Caki2 (cell line): Measurements from ENCODE around the gene BACH2. TPM values are rescaled to one million over a fixed set of nuclear protein-coding genes. Genes with fewer than 3 reads are reported as not detected.

Experiments
- DNase-seq: peaks from one replicate; pipeline ENCODE4 v3.0.0-alpha.2; 2015; ENCODE audit warnings: low read depth
- in situ Hi-C: cut with HindIII; loops from 2 replicates; pipeline ENCODE4 v1.10.0; 2016; ENCODE audit warnings: low sequenced_read_pairs, low pct_unique_long_range_greater_than_20kb, mixed read lengths
- total RNA-seq: library from RNA; depleted of rRNA; stranded (reverse); fragments of >200 nt; shearing (Covaris generic); gene quantifications from 2 replicates; pipeline ENCODE4 v1.2.3, GENCODE V29; 2014; ENCODE audit warnings: low replicate concordance

Gene BACH2
- total RNA-seq, 1 experiment from 2014 or later, result 8.1 TPM

DNA sequence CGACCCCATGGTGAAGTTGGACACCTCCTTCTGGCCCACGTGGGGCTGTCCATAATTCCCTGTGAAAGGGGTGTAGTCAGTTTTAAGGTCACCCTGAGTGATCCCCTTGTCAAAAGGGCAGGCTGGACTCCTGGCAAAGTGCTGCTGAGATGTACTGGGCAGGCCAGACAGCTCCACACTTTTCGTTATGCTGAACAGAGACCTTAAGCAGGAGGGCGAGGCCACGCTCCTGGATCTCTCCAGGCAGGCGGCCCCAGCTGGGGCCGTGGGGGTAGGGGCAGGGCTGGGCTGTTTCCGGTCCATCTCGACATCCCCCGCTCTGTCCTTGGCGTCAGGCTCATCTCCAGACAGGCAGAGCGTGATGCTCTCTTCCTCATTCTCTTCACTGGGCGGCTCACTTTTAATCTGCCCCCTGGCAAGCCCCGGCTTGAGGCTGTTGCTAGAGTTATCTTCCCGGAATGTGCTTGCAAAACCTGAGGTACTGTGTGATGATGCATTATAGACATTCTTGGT, 345.7 kb downstream of the BACH2 start:
- in situ Hi-C loops, result no loop called here
- DNase-seq, result no peak

DNA sequence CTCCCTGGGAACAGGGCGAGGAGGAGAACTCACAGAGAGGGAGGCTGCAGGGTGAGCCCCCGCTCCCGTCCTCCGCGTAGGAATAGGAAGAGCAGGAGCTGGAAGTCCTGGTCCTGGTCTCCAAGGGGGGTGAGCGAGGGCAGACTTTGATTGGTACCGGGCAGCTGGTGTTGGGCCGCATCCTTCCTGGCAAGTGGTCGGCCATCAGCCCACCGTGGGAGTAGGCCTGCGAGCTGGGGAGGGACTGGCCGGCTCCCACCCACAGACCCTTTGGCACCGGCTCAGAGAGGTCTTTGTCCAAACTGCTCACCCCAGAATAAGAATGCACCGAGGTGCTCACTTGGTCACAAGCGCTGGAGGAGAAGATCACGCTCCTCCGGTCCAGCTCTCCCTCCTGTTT, 346.2 kb downstream of the BACH2 start:
- in situ Hi-C loops, result no loop called here
- no peak for DNase-seq

DNA sequence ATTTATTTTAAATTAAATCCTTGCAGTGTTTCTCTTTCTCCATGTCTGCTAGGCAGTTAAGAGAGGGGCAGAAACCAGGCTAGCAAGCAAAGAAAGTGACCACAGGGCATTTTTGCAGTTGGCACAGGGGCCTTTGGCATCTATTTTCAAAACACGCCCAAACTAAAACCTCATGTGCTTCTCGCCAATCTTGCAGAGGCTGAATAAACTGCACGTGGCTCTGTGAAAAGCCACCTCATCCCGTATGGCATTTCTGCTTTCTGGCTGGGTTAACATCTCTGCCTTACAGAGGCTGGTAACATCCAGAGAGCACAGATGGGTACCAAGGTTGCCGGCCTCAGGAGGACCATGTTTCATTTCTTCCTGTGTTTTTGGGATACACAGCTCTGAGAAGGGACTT, 347.8 kb downstream of the BACH2 start:
- in situ Hi-C loops, result no loop called here
- DNase-seq, result no peak

DNA sequence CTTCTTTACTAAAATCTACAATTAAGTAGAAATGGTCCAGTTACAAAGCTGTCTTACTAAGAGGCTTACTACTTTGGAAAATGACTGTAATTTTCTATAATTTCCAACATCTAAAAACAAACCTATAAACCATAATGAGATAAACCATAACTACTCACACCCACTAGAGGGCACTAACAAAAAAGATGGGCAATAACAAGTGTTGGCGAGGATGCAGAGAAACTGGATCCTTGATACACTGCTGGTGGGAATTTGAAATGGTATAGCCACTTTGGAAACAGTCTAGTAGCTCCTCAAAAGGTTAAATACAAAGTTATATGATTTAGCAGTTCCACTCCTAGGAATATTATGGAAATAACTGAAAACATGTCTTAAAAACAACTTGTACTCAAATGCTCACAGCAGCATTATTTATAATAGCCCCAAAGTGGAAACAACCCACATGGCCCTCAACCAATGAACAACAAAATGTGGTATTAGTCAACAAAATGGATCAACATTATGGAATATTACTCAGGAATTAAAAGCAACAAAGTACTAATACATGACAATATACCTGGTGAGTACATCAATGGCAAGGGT, 351.7 kb downstream of the BACH2 start:
- in situ Hi-C loops, result no loop called here

DNA sequence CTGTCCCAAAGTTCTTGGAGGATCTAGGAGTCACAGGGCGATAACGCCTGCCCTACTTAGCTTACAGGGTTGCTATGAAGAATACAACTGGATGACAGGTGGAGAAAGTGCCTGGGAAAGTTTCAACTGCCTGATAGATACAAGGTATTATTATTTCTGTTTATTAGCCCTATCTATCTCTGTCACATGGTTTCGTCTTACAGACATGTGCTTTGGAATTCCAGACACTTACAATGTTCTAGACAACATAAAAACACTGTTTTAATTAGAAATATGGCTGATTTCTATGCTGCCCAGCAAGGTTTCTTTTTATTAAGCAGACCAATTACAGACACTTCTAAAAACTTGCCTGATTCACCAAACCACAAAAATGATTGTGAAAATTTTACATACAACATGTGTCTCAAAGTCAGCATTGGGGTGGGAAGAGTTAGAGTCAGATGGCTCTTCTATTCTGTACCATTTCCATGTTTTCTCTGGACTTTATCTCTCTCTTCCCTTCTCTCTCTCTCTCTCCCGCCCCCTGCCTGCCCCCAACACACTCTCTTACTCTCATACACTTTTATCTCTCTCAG, 352.4 kb downstream of the BACH2 start:
- DNase-seq, result no peak
- in situ Hi-C loops, result no loop called here

More for the DNA sequence above, 351.7 kb downstream of the BACH2 start:
- no peak for DNase-seq

DNA sequence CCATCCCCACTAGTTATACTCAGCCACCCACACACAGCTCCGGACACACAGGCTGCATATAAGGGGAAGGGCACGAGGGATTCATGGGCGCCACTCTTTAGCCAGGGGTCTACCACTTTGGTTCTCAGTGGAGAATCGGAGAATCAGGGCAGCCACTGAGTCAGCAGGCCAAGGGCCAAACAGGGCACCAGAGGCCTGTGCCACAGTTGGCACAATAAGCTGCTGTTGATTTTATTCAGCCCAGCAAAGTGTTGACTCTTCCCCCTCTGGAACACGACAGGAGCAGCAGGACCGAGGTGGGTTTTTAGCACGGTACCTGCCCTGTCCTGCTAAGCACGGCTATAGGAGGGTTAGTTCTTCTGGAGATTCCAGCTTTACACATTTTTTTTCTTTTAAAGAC, 354.0 kb downstream of the BACH2 start:
- DNase-seq, result no peak
- in situ Hi-C loops, result no loop called here

DNA sequence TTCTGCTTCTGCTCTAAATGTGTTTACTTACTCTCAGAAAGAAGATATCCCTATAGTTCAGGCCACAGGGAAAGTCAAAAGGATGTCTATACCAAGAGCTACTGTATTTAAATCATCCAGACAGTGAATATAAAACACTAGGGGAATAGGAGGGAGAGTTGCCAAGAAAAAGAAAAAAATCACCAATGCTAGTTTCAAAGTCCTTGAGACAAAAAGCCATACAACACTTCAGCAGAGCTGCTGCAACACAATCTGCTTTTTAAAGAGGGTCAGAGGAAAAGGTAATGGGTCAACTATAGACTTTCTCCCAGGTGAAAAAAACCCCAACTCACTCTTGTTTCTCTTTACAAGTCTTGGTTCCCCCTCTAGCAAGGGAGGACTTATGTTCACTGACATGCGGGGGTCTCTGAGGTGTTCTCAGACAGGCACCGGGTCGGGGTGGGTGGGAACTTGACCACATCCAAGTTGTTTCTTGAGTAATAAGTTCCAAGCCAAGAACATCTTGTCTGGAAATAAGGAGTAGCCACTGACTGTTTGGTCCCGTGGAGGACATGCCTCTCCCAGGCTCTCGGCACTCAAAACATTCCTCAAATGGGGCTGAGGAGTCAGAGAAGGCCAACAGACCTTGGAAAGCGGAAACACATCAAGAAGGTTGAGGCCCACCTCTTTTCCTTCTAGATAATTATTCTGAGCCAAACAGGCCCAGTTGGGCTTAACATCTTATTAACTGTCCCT, 354.7 kb downstream of the BACH2 start:
- in situ Hi-C loops, result no loop called here
- no peak for DNase-seq

DNA sequence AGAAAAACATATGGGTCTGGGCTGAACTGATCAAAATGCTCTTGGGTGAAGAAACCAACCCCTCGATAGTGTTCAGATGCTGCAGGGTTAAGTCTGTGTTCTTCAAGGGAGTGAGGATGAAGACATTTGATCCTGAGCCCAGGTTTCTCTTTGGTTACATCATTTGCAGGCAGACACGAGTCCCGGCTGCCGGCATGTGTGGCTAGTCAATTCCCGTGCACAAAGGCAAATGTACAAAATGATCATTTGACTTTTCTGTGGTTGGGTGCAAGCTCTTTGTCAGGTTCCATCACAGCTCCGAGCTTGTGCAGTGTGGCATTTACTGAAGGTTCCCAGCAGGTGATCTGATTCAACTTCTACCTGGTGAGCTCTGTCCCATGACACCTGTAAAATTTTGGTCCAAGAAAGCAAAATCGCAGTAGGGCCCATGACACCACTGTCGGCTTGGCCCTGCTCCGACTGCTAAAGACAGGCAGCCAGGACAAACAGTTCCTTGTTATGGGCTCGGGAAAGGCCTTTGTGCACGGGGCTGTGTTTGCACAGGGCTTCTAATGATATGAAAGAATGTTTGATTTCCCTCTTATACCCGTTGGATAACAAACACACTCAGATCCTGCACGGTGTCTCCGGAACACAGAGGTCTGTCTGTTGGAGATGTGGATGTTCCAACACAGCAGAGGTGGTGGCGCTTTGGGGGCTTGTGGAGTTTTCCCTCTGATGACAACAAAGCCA, 355.4 kb downstream of the BACH2 start:
- in situ Hi-C loops, result no loop called here
- DNase-seq, result no peak

DNA sequence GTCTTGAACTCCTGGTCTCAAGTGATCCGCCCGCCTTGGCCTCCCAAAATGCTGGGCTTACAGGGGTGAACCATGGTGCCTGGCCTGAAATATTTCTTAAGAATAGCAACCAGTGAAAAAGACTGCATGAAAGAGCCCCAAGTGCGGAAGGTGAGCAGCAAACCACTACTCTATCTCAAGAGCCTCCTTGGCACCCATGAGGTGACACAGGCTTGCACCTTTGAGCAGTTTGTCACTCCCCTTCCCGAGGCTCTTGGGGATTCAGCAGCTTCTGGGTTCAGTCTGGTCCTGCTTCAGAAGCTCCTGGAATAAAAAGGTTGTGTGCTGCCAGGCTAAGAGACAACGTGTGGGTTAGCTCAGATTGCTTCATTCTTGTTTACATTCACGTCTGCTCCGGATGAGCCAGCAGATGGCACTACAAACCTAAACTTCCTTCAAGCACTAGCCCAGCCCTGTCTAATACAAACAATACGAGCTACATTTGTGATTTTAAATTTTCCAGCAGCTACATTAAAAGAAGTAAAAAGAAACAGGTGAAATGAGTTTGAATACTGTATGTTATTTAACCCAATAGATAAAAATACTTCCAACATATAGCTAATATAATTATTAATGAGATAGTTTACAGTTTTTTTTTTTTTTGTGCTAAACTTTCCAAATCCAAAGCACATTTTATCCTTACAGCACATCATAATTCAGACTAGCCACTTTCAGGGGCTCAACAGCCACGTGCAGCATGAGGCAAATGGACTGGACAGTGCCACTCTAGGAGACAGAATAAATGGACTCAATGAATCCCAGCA, 356.2 kb downstream of the BACH2 start:
- DNase-seq, result peak; percentile 52
- in situ Hi-C loops, result no loop called here

DNA sequence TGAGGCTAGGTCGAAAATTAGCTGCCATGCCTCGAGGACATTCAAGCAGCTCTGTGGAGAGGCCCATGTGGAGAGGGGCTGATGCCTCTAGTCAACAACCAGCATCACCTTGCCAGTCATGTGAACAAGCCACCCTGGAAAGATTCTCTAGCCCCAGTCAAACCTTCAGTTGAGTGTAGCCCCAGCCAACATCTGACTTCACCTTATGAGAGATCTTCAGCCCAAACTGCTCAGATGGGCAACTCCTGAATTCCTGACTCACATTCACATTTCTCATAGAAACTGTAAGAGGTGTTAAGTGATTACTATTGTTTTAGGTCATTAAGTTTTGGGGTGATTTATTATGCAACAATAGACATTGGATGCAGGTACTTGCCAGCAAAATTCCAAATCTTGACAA, 357.5 kb downstream of the BACH2 start:
- in situ Hi-C loops, result no loop called here
- no peak for DNase-seq

DNA sequence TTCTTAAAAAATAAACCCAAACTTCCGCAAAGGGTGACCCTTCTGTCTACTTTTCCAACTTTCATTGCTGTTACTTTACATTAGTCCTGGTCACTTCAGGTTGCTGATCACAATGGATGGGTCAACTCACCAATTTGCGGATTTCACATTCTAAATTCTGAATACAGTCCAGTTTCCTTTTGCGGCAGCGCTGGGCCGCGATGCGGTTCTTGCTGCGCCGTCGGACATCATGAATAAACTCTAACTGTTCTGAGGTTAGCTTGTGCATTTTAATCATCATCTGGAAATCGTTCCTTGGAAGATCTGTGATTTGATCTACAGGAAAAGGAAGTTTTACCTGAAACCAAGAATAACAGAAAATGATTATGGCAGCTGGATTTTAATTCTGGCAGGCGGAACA, 358.6 kb downstream of the BACH2 start:
- no peak for DNase-seq
- in situ Hi-C loops, result no loop called here

DNA sequence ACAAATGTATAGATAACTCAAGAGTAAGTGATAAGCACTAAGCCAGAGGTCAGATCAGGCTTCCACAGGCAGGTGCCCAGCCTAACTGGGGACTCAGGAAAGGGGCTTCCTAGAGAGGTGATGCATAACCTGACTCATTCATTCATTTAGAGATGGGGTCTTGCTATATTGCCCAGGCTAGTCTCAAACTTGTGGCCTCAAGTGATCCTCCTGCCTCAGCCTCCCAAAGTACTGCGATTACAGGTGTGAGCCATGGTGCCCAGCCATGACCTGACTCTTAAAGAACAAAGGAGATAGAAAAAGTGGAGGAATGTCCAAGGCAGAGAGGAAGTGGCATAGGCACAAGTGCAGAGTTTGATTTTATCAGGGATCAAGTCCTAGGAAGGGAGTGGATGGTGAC, 360.5 kb downstream of the BACH2 start:
- DNase-seq, result no peak
- in situ Hi-C loops, result no loop called here

DNA sequence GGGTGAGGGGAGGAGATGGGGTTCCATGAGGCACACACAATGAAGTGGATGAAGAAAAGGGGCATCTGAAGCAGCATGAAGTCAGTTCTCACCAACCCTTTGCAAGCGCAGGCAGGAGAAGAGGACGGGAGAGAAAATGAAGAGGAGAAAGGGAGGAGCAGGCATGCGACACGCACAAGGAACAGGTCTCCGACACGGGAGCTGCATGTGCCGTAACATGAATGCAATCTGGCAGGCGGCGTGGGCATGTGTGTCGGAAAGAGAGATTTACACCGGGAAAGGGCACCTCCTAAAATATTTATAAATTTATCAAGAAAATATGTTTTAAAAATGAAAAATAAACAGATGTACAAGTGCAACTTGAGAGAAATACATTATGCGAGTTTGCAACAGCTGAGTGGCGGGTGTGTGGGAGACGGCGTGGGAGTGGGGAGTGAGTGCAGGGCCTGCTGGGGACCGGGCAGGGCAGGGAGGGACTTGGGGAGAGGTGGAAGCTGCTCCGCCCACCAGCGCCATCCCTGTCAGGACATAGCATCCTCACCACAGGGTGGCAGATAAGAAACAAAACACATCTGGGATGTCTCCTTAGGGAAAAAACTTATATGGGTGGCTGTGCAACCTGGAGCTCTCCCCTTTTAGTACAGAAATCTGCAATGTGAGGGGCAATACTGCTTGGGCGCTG, 361.8 kb downstream of the BACH2 start:
- DNase-seq, result no peak
- in situ Hi-C loops, result no loop called here

DNA sequence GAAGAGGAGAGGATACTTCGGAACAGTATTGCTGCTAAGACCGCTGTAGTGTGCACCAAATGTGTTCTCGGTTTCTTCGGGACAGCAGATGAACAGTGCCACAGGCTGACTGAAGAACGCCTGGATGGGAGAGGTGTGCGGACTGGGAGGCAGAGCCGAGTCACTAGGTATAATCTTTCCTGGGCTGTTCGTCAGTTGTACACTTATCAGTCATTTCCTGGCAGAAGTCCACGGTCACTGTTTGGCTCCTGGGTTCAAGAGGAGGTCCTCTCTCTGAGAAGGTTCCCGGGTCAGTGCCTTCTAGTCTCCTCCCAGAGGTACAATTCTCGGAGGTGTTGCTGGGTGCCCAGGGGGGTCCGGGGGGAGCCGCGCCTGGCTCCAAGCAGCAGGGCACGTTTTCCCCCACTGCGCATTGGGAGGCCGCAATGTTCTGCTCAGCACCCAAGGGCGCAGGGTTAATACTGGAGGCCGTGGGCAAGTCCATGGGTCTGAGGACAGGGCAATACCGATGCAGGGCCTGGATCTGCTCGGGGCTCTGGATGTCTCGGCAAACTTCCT, 364.3 kb downstream of the BACH2 start:
- no peak for DNase-seq
- in situ Hi-C loops, result no loop called here

DNA sequence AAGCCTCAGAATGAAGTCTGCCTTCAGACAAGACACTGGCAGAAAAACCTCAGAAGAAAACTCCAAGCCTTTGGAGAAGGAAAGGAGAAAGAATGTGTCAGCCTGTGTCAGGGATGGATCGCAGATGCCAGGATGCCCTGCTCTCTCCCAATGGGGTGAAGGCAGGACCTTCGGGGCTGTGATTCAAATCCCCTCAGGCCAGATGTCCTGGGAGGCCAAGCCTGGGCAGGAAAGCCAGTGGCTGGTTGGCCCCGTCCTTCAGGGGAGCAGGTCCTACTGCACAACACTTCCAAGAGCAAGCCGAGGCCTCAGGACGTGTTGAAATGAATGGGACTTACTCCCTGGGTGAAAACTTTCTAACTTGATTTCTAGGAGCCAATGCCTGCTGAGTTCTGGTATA, 365.9 kb downstream of the BACH2 start:
- no peak for DNase-seq
- in situ Hi-C loops, result no loop called here

DNA sequence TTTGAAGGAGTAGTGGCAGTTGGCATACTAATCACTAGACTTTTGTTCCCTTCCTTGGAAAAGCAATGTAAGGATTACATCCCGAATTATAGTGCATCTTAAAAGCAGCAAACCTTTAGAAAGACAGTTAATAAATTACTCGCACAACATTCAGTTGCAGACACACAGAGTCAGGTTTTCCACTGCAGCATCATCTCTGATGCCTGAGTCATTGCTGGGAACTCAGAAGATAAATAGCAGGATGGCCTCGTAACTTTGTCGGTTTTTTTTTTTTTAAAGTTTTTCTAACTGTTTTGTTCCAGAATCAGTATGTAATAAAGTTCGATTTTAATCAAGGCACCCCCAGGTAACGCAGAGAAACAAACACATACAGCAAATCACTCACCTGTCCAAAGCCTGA, 368.0 kb downstream of the BACH2 start:
- in situ Hi-C loops, result no loop called here
- peak; percentile 69 for DNase-seq

DNA sequence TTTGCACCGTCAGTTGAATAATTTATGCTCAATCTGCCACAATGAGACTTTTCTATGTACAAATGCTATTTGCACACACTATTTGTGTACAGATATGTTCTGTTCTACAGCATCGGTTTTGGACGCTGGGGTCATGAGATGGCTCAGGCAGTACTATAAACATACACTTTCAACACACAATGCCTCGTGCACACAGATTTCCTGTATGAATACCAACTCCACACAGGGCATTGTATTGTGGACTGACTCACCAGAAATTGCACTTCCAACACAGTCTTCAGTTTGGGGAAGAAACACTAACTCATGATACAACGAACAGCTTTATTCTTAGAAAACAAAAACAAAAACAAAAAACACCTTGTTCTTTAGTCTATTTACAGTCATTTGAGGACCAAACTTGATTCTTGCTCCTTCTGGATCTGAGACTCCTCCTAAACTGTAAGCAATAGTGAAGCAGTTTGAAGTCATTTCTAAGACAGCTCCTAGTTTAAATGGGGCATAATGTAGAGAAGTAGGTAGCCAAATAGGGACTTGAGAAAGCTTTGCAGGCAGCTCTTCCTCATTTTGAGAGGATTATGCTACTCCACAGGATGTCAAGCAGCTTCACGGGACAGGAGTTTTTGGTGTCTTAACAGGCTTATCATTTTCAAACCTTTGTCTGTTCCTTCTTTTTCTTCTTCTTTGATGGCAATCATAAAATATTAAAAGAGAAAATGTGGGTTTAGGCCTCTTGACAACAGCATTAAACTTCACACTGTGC, 368.7 kb downstream of the BACH2 start:
- in situ Hi-C loops, result no loop called here
- no peak for DNase-seq
